PC-3 (cell line): ENCODE data around the gene STX8. TPM values are rescaled to one million over a fixed set of nuclear protein-coding genes. Genes with fewer than 3 reads are reported as not detected.

Experiments
- ATAC-seq: fragments of 200-7000 bp; cut with Tn5 transposase; 2 replicates; pipeline ENCODE4 v1.9.1; 2020; ENCODE audit warnings: mild to moderate bottlenecking, moderate library complexity
- BruUV-seq: library from RNA; stranded (reverse); fragments of 400-500 nt; replicated peaks from 2 replicates; lab custom pipeline; 2021; lab: Mats Ljungman, UMichigan
- CTCF ChIA-PET: fragments of 300-600 bp; sonication (Branson Sonifier 250); formaldehyde crosslinking; loops from one replicate; lab custom pipeline; 2022; ENCODE audit warnings: antibody characterized with exemption; lab: Charles Lee
- POLR2A ChIA-PET: fragments of 300-600 bp; sonication (Branson Sonifier 250); formaldehyde crosslinking; loops from one replicate; lab custom pipeline; 2022; ENCODE audit warnings: antibody characterized with exemption; ENCODE audit not compliant: unreplicated experiment; lab: Charles Lee
- DNase-seq: peaks from one replicate; pipeline ENCODE4 v3.0.0-alpha.2; 2015
- H2AFZ ChIP-seq: fragments of 300-600 bp; sonication (generic); 2 replicates; pipeline ENCODE4 v1.6.0; 2016; ENCODE audit warnings: antibody characterized with exemption, low read length
- H3F3A ChIP-seq: fragments of 300-600 bp; sonication (generic); one replicate; pipeline ENCODE4 v1.6.0; 2017; ENCODE audit warnings: antibody characterized with exemption, low read length, control low read depth, mild to moderate bottlenecking; ENCODE audit not compliant: unreplicated experiment
- H3K27ac ChIP-seq: fragments of 300-600 bp; sonication (generic); 2 replicates; pipeline ENCODE4 v1.5.1; 2016; ENCODE audit warnings: mild to moderate bottlenecking, low read length
- H3K27me3 ChIP-seq: fragments of 300-600 bp; sonication (generic); 2 replicates; pipeline ENCODE4 v1.6.1; 2016; ENCODE audit warnings: low read length, mixed read lengths
- H3K36me3 ChIP-seq: fragments of 300-600 bp; sonication (generic); 2 replicates; pipeline ENCODE4 v1.6.1; 2016; ENCODE audit warnings: low read depth, mixed run types, low read length, mixed read lengths
- H3K4me1 ChIP-seq: fragments of 300-600 bp; sonication (generic); 2 replicates; pipeline ENCODE4 v1.5.1; 2016; ENCODE audit warnings: low read length; ENCODE audit not compliant: insufficient read depth
- H3K4me2 ChIP-seq: fragments of 300-600 bp; sonication (generic); 2 replicates; pipeline ENCODE4 v1.6.0; 2016; ENCODE audit warnings: low read length
- H3K4me3 ChIP-seq: fragments of 300-600 bp; sonication (generic); 2 replicates; pipeline ENCODE4 v1.5.1; 2016; ENCODE audit warnings: mild to moderate bottlenecking, low read length, mixed read lengths
- H3K79me2 ChIP-seq: fragments of 300-600 bp; sonication (generic); 2 replicates; pipeline ENCODE4 v1.6.1; 2017; ENCODE audit warnings: low read length, mixed read lengths
- H3K9ac ChIP-seq: fragments of 300-600 bp; sonication (generic); 2 replicates; pipeline ENCODE4 v1.6.0; 2016; ENCODE audit warnings: mild to moderate bottlenecking, low read length
- H3K9me2 ChIP-seq: fragments of 300-600 bp; sonication (generic); replicated peaks from 2 replicates; pipeline ENCODE4 v1.6.1; 2016; ENCODE audit warnings: mixed run types, low read length, mixed read lengths
- H3K9me3 ChIP-seq: fragments of 300-600 bp; sonication (generic); 2 replicates; pipeline ENCODE4 v1.6.1; 2016; ENCODE audit warnings: low read length, mixed read lengths
- H4K20me1 ChIP-seq: fragments of 300-600 bp; sonication (generic); 2 replicates; pipeline ENCODE4 v1.6.1; 2016; ENCODE audit warnings: low read length, mixed read lengths
- CTCF ChIP-seq: fragments of 300-600 bp; sonication (generic); conservative IDR thresholded peaks from 2 replicates; pipeline ENCODE4 v1.5.1; 2017; ENCODE audit warnings: antibody characterized with exemption, low read depth, mild to moderate bottlenecking, low read length
- EZH2 ChIP-seq: fragments of 300-600 bp; sonication (generic); IDR thresholded peaks from one replicate; pipeline ENCODE4 v1.6.1; 2017; ENCODE audit warnings: antibody characterized with exemption, mild to moderate bottlenecking, low read length; ENCODE audit not compliant: unreplicated experiment
- EZH2phosphoT487 ChIP-seq: fragments of 300-600 bp; sonication (generic); IDR thresholded peaks from 2 replicates; pipeline ENCODE4 v1.6.1; 2018; ENCODE audit warnings: mild to moderate bottlenecking, antibody characterized with exemption, low read length, borderline replicate concordance
- intact Hi-C: fragments of 100-400 bp; cut with micrococcal nuclease; formaldehyde crosslinking; loops from 2 replicates; pipeline ENCODE4 v1.9.0; 2023
- total RNA-seq: library from RNA; depleted of rRNA; stranded (reverse); fragments of >200 nt; gene quantifications from 2 replicates; pipeline ENCODE4 v1.2.3, GENCODE V29; 2014

The STX8 gene
- total RNA-seq, 1 experiment from 2014 or later = 57.4 TPM

DNA sequence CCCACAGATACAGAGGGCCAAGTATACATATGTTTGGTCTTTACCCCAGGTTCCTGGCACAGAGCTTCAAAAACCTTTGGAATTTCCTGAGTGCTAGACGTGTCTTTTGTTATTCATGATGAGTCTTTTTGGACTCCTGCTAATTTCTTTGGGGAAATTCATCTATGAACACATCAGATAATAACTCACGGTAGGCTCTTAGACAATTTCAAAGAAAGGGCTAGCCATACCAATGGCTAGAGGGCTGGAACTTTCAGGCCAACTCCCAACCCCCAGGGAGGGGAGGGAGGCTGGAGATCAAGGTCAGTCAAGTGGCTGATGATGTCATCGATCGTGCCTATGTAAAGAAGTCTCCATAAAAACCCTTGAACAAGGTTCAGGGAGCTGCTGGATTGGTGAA lies 101.9 kb downstream of the STX8 start:
- no TSS peak for BruUV-seq
- CTCF ChIA-PET = no interaction called here
- DNase-seq (no peak), ATAC-seq (no peak)
- H3K27ac ChIP-seq = no peak overlapping the region
- no peak overlapping the region for H3K4me2 ChIP-seq
- no peaks in the 10 kb centered on the region for H3K79me2 ChIP-seq
- no peak overlapping the region for H3K4me3 ChIP-seq
- no peaks in the 10 kb centered on the region for H3K27me3 ChIP-seq
- POLR2A ChIA-PET = no interaction called here
- H2AFZ ChIP-seq = no peak overlapping the region
- H4K20me1 ChIP-seq = no peaks in the 10 kb centered on the region
- H3K4me1 ChIP-seq = no peaks in the 10 kb centered on the region
- TF ChIP-seq EZH2phosphoT487 (no peak), CTCF (no peak), EZH2 (no peak)
- no peaks in the 10 kb centered on the region for H3K36me3 ChIP-seq
- H3K9ac ChIP-seq = no peak overlapping the region
- no peaks in the 10 kb centered on the region for H3F3A ChIP-seq
- no peaks in the 10 kb centered on the region for H3K9me3 ChIP-seq
- intact Hi-C loops = no loop called here
- H3K9me2 ChIP-seq = no peaks in the 10 kb centered on the region

DNA sequence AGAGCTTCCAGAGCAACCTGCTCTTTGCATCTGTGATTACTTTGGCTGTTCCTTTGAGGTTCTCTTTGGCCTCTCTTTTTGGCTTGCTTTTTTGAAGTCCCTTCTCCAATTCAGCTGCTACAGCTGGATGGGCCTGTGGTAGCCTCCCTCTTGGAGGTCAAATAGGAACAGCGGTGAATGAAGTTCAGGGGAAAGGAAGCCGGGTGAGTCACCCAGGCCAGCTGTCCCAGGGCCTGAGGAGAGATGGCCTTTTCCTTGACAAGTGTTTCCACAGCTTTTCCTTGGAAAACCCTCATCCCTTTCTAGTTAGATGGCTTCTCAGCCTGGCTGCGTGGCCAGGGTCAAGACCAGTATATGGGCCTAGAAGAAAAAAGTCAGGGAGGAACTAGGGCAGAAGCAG lies 103.1 kb downstream of the STX8 start:
- Histone ChIP-seq H3F3A (no peaks in the 10 kb centered on the region), H3K27ac (no peak overlapping the region), H3K79me2 (no peaks in the 10 kb centered on the region), H3K9ac (no peak overlapping the region), H4K20me1 (no peaks in the 10 kb centered on the region), H2AFZ (no peak overlapping the region), H3K9me2 (no peaks in the 10 kb centered on the region), H3K4me3 (no peak overlapping the region), H3K4me1 (no peaks in the 10 kb centered on the region), H3K9me3 (no peaks in the 10 kb centered on the region), H3K27me3 (no peaks in the 10 kb centered on the region), H3K4me2 (no peak overlapping the region), H3K36me3 (no peaks in the 10 kb centered on the region)
- no peak for TF ChIP-seq EZH2phosphoT487
- ChIA-PET POLR2A (no interaction called here), CTCF (no interaction called here)
- intact Hi-C loops = no loop called here
- no peak for DNase-seq
- BruUV-seq = no TSS peak
- no peak for ATAC-seq

DNA sequence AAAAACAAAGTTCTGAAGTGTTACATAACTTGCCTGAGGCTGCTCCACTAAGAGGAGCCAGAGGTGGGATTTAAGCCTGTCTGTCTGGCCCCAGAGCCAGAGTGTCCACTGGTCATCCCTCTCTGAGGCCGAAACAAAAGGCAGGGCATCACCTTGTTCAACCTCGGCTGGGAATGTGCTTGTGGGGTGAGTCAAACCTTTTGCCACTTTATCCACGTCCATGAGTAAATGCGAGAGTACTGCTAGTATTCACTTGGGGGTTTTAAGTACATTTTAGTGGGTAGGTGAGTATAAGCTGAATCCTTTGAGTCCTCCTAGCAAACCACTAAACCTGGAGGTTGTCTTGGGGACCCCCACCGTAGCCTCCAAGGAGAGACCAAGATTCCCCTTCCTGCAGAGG lies 103.5 kb downstream of the STX8 start:
- POLR2A ChIA-PET = no interaction called here
- H3K27me3 ChIP-seq = no peaks in the 10 kb centered on the region
- H2AFZ ChIP-seq = no peak overlapping the region
- intact Hi-C loops = no loop called here
- no peaks in the 10 kb centered on the region for H3K79me2 ChIP-seq
- H3K4me1 ChIP-seq = no peaks in the 10 kb centered on the region
- no TSS peak for BruUV-seq
- no peak overlapping the region for H3K4me2 ChIP-seq
- no peak overlapping the region for H3K9ac ChIP-seq
- no peaks in the 10 kb centered on the region for H3K9me3 ChIP-seq
- H3K36me3 ChIP-seq = no peaks in the 10 kb centered on the region
- no peaks in the 10 kb centered on the region for H3K9me2 ChIP-seq
- ATAC-seq (no peak), DNase-seq (no peak)
- H4K20me1 ChIP-seq = no peaks in the 10 kb centered on the region
- no peak overlapping the region for H3K4me3 ChIP-seq
- TF ChIP-seq CTCF = no peak
- no peak for TF ChIP-seq EZH2
- TF ChIP-seq EZH2phosphoT487 = no peak
- CTCF ChIA-PET = no interaction called here
- H3K27ac ChIP-seq = no peak overlapping the region
- H3F3A ChIP-seq = no peaks in the 10 kb centered on the region
